Fibroblast of lung (primary cell): ENCODE measurements around the gene DEFB124.

Experiments
- CTCF ChIP-seq, 2 donors: IDR thresholded peaks in 1 of 2; conservative IDR thresholded peaks in 1 of 2; 1 replicate in 1 of 2; 2 replicates in 1 of 2; pipeline ENCODE4 v1.5.1; 2011 to 2012; ENCODE audit warnings: low read length in 2 of 2, control low read depth in 1 of 2, inconsistent platforms in 1 of 2, low read depth in 1 of 2, mild to moderate bottlenecking in 1 of 2
- EZH2 ChIP-seq: IDR thresholded peaks from 2 replicates; pipeline ENCODE4 v1.5.1; 2012; ENCODE audit warnings: low read length, control low read depth, mild to moderate bottlenecking; ENCODE audit errors: missing control alignments

GRCh38 chr20:31516166-31516565, 41.2 kb upstream of the DEFB124 start:
- TF ChIP-seq CTCF (conservative IDR thresholded peaks at IDR 0.05 in 1 of 2, IDR thresholded peaks at IDR 0.05 in 1 of 2; ENCODE audit: low read depth in 1 of 2, low read length in 2 of 2): no peak
- TF ChIP-seq EZH2: no peak
